Liver (tissue), 9 donors: Measurements from ENCODE around the gene PDE3A. TPM values are rescaled to one million over a fixed set of nuclear protein-coding genes. Genes with fewer than 3 reads are reported as not detected.

Source experiments
- DNase-seq: peaks from one replicate; pipeline ENCODE4 v3.0.0-alpha.2; 2017; ENCODE audit warnings: low spot score
- H3K27ac ChIP-seq, 2 donors: one replicate each; pipeline ENCODE4 v1.7.0; 2013; ENCODE audit warnings: inconsistent platforms in 2 of 2, low read length in 2 of 2, control low read depth in 1 of 2, low read depth in 1 of 2, mild to moderate bottlenecking in 1 of 2
- H3K27me3 ChIP-seq, 4 donors: one replicate each; pipeline versions ENCODE4 v1.6.1 to v1.7.0; 2013; ENCODE audit warnings: low read length in 3 of 4, inconsistent platforms in 1 of 4, mild to moderate bottlenecking in 1 of 4, moderate library complexity in 1 of 4; ENCODE audit not compliant: control insufficient read depth in 4 of 4, insufficient read depth in 4 of 4
- H3K36me3 ChIP-seq, 4 donors: one replicate each; pipeline versions ENCODE4 v1.6.1 to v1.7.0; 2013; ENCODE audit warnings: low read length in 3 of 4, mild to moderate bottlenecking in 3 of 4, low read depth in 1 of 4, moderate library complexity in 1 of 4; ENCODE audit not compliant: control insufficient read depth in 4 of 4, insufficient read depth in 3 of 4
- H3K4me1 ChIP-seq, 4 donors: one replicate each; pipeline versions ENCODE4 v1.6.1 to v1.7.0; 2013; ENCODE audit warnings: low read length in 3 of 4, mild to moderate bottlenecking in 3 of 4, moderate library complexity in 1 of 4; ENCODE audit not compliant: control insufficient read depth in 4 of 4, insufficient read depth in 4 of 4
- H3K4me3 ChIP-seq, 3 donors: one replicate each; pipeline versions ENCODE4 v1.6.1 to v1.7.0; 2013; ENCODE audit warnings: low read length in 3 of 3, control low read depth in 1 of 3, low read depth in 1 of 3, mild to moderate bottlenecking in 1 of 3
- H3K9ac ChIP-seq, 2 donors: one replicate each; pipeline ENCODE4 v1.7.0; 2013; ENCODE audit warnings: low read length in 2 of 2, mild to moderate bottlenecking in 2 of 2, moderate library complexity in 2 of 2, control low read depth in 1 of 2, low read depth in 1 of 2
- H3K9me3 ChIP-seq, 4 donors: one replicate each; pipeline versions ENCODE4 v1.6.1 to v1.7.0; 2013; ENCODE audit warnings: low read length in 3 of 4; ENCODE audit not compliant: control insufficient read depth in 4 of 4
- EGR1 ChIP-seq, 2 donors: IDR thresholded peaks; 2 replicates each; pipeline ENCODE4 v1.6.1; 2016 to 2018; ENCODE audit warnings: antibody characterized with exemption in 2 of 2, low read depth in 2 of 2
- FOXA1 ChIP-seq: IDR thresholded peaks from 2 replicates; pipeline ENCODE4 v1.6.1; 2016; ENCODE audit warnings: antibody characterized with exemption
- FOXA2 ChIP-seq: IDR thresholded peaks from 2 replicates; pipeline ENCODE4 v1.6.1; 2016; ENCODE audit warnings: antibody characterized with exemption
- GABPA ChIP-seq, 2 donors: IDR thresholded peaks in 1 of 2; conservative IDR thresholded peaks in 1 of 2; 2 replicates each; pipeline ENCODE4 v1.6.1; 2016; ENCODE audit warnings: antibody characterized with exemption in 2 of 2, mild to moderate bottlenecking in 1 of 2, moderate library complexity in 1 of 2
- HNF4A ChIP-seq, 2 donors: conservative IDR thresholded peaks; 2 replicates each; pipeline ENCODE4 v1.6.1; 2016; ENCODE audit warnings: antibody characterized with exemption in 2 of 2, mild to moderate bottlenecking in 2 of 2
- HNF4G ChIP-seq: IDR thresholded peaks from 2 replicates; pipeline ENCODE4 v1.6.1; 2016; ENCODE audit warnings: antibody characterized with exemption
- JUND ChIP-seq, 2 donors: IDR thresholded peaks; 2 replicates each; pipeline ENCODE4 v1.6.1; 2016; ENCODE audit warnings: antibody characterized with exemption in 2 of 2
- NR2F2 ChIP-seq: IDR thresholded peaks from 2 replicates; pipeline ENCODE4 v1.6.1; 2016; ENCODE audit warnings: antibody characterized with exemption
- RAD21 ChIP-seq, 2 donors: IDR thresholded peaks; 2 replicates each; pipeline ENCODE4 v1.6.1; 2016; ENCODE audit warnings: antibody characterized with exemption in 2 of 2, mild to moderate bottlenecking in 2 of 2
- RXRA ChIP-seq, 2 donors: IDR thresholded peaks; 2 replicates each; pipeline ENCODE4 v1.6.1; 2017 to 2018; ENCODE audit warnings: antibody characterized with exemption in 2 of 2, mild to moderate bottlenecking in 1 of 2
- SP1 ChIP-seq: IDR thresholded peaks from 2 replicates; pipeline ENCODE4 v1.6.1; 2018; ENCODE audit warnings: antibody characterized with exemption, mild to moderate bottlenecking
- TAF1 ChIP-seq: conservative IDR thresholded peaks from 2 replicates; pipeline ENCODE4 v1.6.1; 2016; ENCODE audit warnings: antibody characterized with exemption, mild to moderate bottlenecking
- YY1 ChIP-seq: IDR thresholded peaks from 2 replicates; pipeline ENCODE4 v1.6.1; 2016; ENCODE audit warnings: antibody characterized with exemption, mild to moderate bottlenecking
- WGBS: extraction: QIAGEN DNeasy Blood & Tissue Kit; methylation state at CpG from one replicate; pipeline ENCODE4 v1.1.7; 2013; 5-methylcytosine and 5-hydroxymethylcytosine counted together
- polyA plus RNA-seq, 2 donors: library from polyadenylated mRNA; stranded (reverse) in 1 of 2; unstranded in 1 of 2; fragments of 200-250 nt in 1 of 2; fragments of >200 nt in 1 of 2; fragmentation: Nextera tagmentation in 1 of 2; extraction: Ambion mirVana in 1 of 2; gene quantifications; one replicate each; pipeline versions ENCODE4 v1.2.1 to v1.2.3, GENCODE V29; 2013 to 2015
- total RNA-seq, 2 donors: library from RNA; depleted of rRNA; stranded (reverse); fragments of >200 nt; gene quantifications; one replicate each; pipeline ENCODE4 v1.2.3, GENCODE V29; 2014
- TF ChIP-seq, protein P1 (sequence below): IDR thresholded peaks from 2 replicates; pipeline ENCODE4 v1.6.1; 2016; ENCODE audit warnings: antibody characterized with exemption
- TF ChIP-seq, protein P2 (sequence below): IDR thresholded peaks from 2 replicates; pipeline ENCODE4 v1.6.1; 2016; ENCODE audit warnings: antibody characterized with exemption
- TF ChIP-seq, protein P3 (sequence below): fragments of 150-350 bp; IDR thresholded peaks from 2 replicates; pipeline ENCODE4 v1.5.1; 2017; ENCODE audit warnings: improper control_type of control experiment, low read depth, low read length; ENCODE audit not compliant: missing input control
- TF ChIP-seq, protein P4 (sequence below): IDR thresholded peaks from 2 replicates; pipeline ENCODE4 v1.6.1; 2016; ENCODE audit warnings: antibody characterized with exemption
- TF ChIP-seq, protein P5 (sequence below): IDR thresholded peaks from 2 replicates; pipeline ENCODE4 v1.6.1; 2016; ENCODE audit warnings: antibody characterized with exemption, mild to moderate bottlenecking
- donor health status: healthy.
- donor health status: healthy.
- donor health status: healthy.
- donor health status: healthy.
- donor health status: healthy.

The PDE3A gene
- total and polyA plus RNA-seq, 4 donors, result 0.50 to 3.8 (median 2.2) TPM

DNA sequence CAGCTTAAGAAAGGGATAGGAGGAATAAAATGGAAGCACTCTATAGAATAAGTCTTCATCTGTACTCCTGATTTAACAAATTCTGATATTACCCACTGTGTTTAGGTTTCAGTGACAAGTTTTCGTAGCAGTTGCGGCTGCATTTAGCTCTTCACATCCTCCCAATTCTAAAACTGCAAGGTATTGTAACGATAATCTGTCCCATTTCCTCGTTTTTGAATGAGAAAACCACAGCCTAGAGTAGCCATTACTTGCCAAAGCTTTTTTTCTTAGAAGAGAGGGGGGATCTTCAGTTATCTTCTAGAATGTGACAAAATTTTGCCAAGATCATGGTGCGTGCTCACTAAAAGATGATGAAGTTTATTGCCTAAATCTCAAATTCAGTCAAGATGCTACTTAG is 155.8 kb downstream of the PDE3A start:
- TF ChIP-seq NR2F2 (no peak), EGR1 (IDR thresholded peaks at IDR 0.05; ENCODE audit: low read depth in 2 of 2) (no peak), FOXA2 (no peak), FOXA1 (no peak), SP1 (no peak), HNF4A (conservative IDR thresholded peaks at IDR 0.05) (no peak)
- TF ChIP-seq, protein P1, sequence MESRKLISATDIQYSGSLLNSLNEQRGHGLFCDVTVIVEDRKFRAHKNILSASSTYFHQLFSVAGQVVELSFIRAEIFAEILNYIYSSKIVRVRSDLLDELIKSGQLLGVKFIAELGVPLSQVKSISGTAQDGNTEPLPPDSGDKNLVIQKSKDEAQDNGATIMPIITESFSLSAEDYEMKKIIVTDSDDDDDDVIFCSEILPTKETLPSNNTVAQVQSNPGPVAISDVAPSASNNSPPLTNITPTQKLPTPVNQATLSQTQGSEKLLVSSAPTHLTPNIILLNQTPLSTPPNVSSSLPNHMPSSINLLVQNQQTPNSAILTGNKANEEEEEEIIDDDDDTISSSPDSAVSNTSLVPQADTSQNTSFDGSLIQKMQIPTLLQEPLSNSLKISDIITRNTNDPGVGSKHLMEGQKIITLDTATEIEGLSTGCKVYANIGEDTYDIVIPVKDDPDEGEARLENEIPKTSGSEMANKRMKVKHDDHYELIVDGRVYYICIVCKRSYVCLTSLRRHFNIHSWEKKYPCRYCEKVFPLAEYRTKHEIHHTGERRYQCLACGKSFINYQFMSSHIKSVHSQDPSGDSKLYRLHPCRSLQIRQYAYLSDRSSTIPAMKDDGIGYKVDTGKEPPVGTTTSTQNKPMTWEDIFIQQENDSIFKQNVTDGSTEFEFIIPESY, result no peak
- TF ChIP-seq, protein P2, sequence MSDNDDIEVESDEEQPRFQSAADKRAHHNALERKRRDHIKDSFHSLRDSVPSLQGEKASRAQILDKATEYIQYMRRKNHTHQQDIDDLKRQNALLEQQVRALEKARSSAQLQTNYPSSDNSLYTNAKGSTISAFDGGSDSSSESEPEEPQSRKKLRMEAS, result no peak
- TF ChIP-seq, protein P3, sequence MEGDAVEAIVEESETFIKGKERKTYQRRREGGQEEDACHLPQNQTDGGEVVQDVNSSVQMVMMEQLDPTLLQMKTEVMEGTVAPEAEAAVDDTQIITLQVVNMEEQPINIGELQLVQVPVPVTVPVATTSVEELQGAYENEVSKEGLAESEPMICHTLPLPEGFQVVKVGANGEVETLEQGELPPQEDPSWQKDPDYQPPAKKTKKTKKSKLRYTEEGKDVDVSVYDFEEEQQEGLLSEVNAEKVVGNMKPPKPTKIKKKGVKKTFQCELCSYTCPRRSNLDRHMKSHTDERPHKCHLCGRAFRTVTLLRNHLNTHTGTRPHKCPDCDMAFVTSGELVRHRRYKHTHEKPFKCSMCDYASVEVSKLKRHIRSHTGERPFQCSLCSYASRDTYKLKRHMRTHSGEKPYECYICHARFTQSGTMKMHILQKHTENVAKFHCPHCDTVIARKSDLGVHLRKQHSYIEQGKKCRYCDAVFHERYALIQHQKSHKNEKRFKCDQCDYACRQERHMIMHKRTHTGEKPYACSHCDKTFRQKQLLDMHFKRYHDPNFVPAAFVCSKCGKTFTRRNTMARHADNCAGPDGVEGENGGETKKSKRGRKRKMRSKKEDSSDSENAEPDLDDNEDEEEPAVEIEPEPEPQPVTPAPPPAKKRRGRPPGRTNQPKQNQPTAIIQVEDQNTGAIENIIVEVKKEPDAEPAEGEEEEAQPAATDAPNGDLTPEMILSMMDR, result no peak
- DNase-seq, result no peak

DNA sequence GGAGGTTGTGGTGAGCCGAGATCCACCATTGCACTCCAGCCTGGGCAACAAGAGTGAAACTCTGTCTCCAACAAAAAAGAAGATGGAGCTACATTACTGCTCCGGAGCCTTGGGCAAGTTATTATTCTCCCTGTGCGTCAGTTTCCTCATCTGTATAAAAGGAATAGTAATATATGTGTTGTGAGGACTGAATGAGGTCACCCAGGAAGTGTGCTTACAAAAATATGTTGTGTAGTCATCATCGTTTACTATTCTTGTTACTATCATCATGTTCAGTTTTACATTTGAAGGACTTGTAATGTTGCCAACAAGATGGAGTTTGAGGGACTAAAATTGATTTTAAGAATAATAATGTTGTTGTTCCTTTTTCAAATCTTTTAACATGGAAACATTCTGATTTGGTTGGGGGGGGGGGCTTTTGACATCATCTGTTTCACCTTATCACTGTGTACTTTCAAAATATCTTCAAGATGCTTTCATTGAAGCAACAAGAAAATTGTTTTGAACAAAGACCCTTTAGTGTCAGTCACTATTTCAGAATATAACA is 156.8 kb downstream of the PDE3A start:
- no peaks in the 10 kb centered on the region for H3K27me3 ChIP-seq
- 89% methylated on average over 4 of the region's 4 CpGs for WGBS
- no peaks in the 10 kb centered on the region for H3K36me3 ChIP-seq
- no peak overlapping the region for H3K27ac ChIP-seq
- H3K9ac ChIP-seq, result no peak overlapping the region
- TF ChIP-seq TAF1 (no peak), HNF4G (no peak), YY1 (no peak), FOXA2 (no peak), RXRA (IDR thresholded peaks at IDR 0.05) (no peak), SP1 (no peak), EGR1 (IDR thresholded peaks at IDR 0.05; ENCODE audit: low read depth in 2 of 2) (no peak), RAD21 (IDR thresholded peaks at IDR 0.05) (no peak), GABPA (IDR thresholded peaks at IDR 0.05 in 1 of 2, conservative IDR thresholded peaks at IDR 0.05 in 1 of 2) (no peak), NR2F2 (no peak), JUND (IDR thresholded peaks at IDR 0.05) (no peak), FOXA1 (no peak), HNF4A (conservative IDR thresholded peaks at IDR 0.05) (no peak)
- TF ChIP-seq, protein P4, sequence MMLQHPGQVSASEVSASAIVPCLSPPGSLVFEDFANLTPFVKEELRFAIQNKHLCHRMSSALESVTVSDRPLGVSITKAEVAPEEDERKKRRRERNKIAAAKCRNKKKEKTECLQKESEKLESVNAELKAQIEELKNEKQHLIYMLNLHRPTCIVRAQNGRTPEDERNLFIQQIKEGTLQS, result no peak
- TF ChIP-seq, protein P5, sequence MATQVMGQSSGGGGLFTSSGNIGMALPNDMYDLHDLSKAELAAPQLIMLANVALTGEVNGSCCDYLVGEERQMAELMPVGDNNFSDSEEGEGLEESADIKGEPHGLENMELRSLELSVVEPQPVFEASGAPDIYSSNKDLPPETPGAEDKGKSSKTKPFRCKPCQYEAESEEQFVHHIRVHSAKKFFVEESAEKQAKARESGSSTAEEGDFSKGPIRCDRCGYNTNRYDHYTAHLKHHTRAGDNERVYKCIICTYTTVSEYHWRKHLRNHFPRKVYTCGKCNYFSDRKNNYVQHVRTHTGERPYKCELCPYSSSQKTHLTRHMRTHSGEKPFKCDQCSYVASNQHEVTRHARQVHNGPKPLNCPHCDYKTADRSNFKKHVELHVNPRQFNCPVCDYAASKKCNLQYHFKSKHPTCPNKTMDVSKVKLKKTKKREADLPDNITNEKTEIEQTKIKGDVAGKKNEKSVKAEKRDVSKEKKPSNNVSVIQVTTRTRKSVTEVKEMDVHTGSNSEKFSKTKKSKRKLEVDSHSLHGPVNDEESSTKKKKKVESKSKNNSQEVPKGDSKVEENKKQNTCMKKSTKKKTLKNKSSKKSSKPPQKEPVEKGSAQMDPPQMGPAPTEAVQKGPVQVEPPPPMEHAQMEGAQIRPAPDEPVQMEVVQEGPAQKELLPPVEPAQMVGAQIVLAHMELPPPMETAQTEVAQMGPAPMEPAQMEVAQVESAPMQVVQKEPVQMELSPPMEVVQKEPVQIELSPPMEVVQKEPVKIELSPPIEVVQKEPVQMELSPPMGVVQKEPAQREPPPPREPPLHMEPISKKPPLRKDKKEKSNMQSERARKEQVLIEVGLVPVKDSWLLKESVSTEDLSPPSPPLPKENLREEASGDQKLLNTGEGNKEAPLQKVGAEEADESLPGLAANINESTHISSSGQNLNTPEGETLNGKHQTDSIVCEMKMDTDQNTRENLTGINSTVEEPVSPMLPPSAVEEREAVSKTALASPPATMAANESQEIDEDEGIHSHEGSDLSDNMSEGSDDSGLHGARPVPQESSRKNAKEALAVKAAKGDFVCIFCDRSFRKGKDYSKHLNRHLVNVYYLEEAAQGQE, result no peak
- TF ChIP-seq, protein P1, result no peak
- TF ChIP-seq, protein P3, result no peak
- peaks cover 0 to 2% (median 0%) of the 10 kb centered on the region in 4 donors for H3K9me3 ChIP-seq
- H3K4me1 ChIP-seq, result no peaks in the 10 kb centered on the region
- H3K4me3 ChIP-seq, result no peak overlapping the region
- no peak for DNase-seq

More for the DNA sequence above, 155.8 kb downstream of the PDE3A start:
- H3K27me3 ChIP-seq, result peaks cover 0 to 2% (median 0%) of the 10 kb centered on the region in 4 donors
- H3K4me3 ChIP-seq, result no peak overlapping the region
- peaks cover 0 to 2% (median 0%) of the 10 kb centered on the region in 4 donors for H3K9me3 ChIP-seq
- no peaks in the 10 kb centered on the region for H3K4me1 ChIP-seq
- no peaks in the 10 kb centered on the region for H3K36me3 ChIP-seq
- H3K27ac ChIP-seq, result no peak overlapping the region
- 82% methylated on average over 5 of the region's 5 CpGs for WGBS
- H3K9ac ChIP-seq, result no peak overlapping the region
